Measurements from ENCODE around the gene URB1.

- TF ChIP-seq CTCF (IDR thresholded peaks at IDR 0.05), result no peak
- TF ChIP-seq POLR2A (IDR thresholded peaks at IDR 0.05), result no peak
These were observed 43.4 kb downstream of the URB1 start for GRCh38 chr21:32349333-32349944.

Measured in heart left ventricle (tissue), 13 donors.